B cell (primary cell): Measurements from ENCODE around the gene GLP2R. TPM values are rescaled to one million over a fixed set of nuclear protein-coding genes. Genes with fewer than 3 reads are reported as not detected.

Source experiments
- ATAC-seq: fragments of 200-7000 bp; cut with Tn5 transposase; one replicate; pipeline ENCODE4 v1.10.0; 2021; ENCODE audit warnings: low read depth, mild to moderate bottlenecking, moderate number of reproducible peaks, moderate library complexity
- CTCF ChIA-PET: fragments of 350-600 bp; sonication (Branson Sonifier 250); formaldehyde crosslinking; loops from one replicate; lab custom pipeline; 2021; ENCODE audit warnings: antibody characterized with exemption, inconsistent platforms; lab: Charles Lee
- POLR2A ChIA-PET: fragments of 350-600 bp; sonication (Branson Sonifier 250); formaldehyde crosslinking; loops from one replicate; lab custom pipeline; 2021; ENCODE audit warnings: antibody characterized with exemption; lab: Charles Lee
- DNase-seq: peaks from one replicate; pipeline ENCODE4 v3.0.0; 2013
- H2AFZ ChIP-seq: 2 replicates; pipeline ENCODE4 v1.6.1; 2012; ENCODE audit warnings: mild to moderate bottlenecking, low read depth, low read length; ENCODE audit not compliant: insufficient read depth, poor library complexity, severe bottlenecking
- H3K27ac ChIP-seq, 2 donors: 1 replicate in 1 of 2; 2 replicates in 1 of 2; pipeline ENCODE4 v1.5.1; 2012 to 2013; ENCODE audit warnings: low read length in 2 of 2, mild to moderate bottlenecking in 2 of 2, moderate library complexity in 1 of 2
- H3K27me3 ChIP-seq, 4 experiments: fragments of 200-600 bp in 1 of 4; sonication (generic) in 1 of 4; replicated peaks in 1 of 4; 1 replicate in 2 of 4; 2 replicates in 2 of 4; pipeline versions ENCODE4 v1.6.1 to v1.7.0; 2013 to 2016; ENCODE audit warnings: low read length in 3 of 4, mild to moderate bottlenecking in 2 of 4, mixed read lengths in 1 of 4, moderate library complexity in 1 of 4; ENCODE audit not compliant: insufficient read depth in 4 of 4, control insufficient read depth in 3 of 4; ENCODE audit errors: control extremely low read depth in 1 of 4
- H3K36me3 ChIP-seq, 2 experiments: replicated peaks in 1 of 2; 1 replicate in 1 of 2; 2 replicates in 1 of 2; pipeline versions ENCODE4 v1.6.1 to v1.7.1; 2013; ENCODE audit warnings: low read length in 1 of 2; ENCODE audit not compliant: insufficient read depth in 2 of 2, control insufficient read depth in 1 of 2; ENCODE audit errors: control extremely low read depth in 1 of 2, extremely low read depth in 1 of 2
- H3K4me1 ChIP-seq, 2 donors: fragments of 200-600 bp in 1 of 2; sonication (generic) in 1 of 2; 1 replicate in 1 of 2; 2 replicates in 1 of 2; pipeline versions ENCODE4 v1.5.1 to v1.6.1; 2013 to 2017; ENCODE audit warnings: low read length in 2 of 2; ENCODE audit not compliant: control insufficient read depth in 2 of 2, insufficient read depth in 2 of 2
- H3K4me2 ChIP-seq: replicated peaks from 2 replicates; pipeline ENCODE3; 2012; ENCODE audit warnings: mild to moderate bottlenecking, low read depth, low read length; ENCODE audit not compliant: poor library complexity, severe bottlenecking
- H3K4me3 ChIP-seq, 5 experiments: fragments of 200-600 bp in 1 of 5; sonication (generic) in 1 of 5; 1 replicate in 3 of 5; 2 replicates in 2 of 5; pipeline versions ENCODE4 v1.5.1 to v1.7.0; 2011 to 2016; ENCODE audit warnings: low read length in 4 of 5, mild to moderate bottlenecking in 4 of 5, low read depth in 2 of 5, control low read depth in 1 of 5, moderate library complexity in 1 of 5; ENCODE audit not compliant: insufficient read depth in 1 of 5; ENCODE audit errors: control extremely low read depth in 1 of 5, extremely low read depth in 1 of 5
- H3K79me2 ChIP-seq: fragments of 200-600 bp; sonication (generic); one replicate; pipeline ENCODE4 v1.6.0; 2016; ENCODE audit warnings: low read length; ENCODE audit not compliant: control insufficient read depth, insufficient read depth
- H3K9ac ChIP-seq: fragments of 200-600 bp; sonication (generic); 2 replicates; pipeline ENCODE4 v1.6.1; 2017; ENCODE audit warnings: mild to moderate bottlenecking, low read length, moderate library complexity
- H3K9me3 ChIP-seq, 3 donors: one replicate each; pipeline versions ENCODE4 v1.6.1 to v1.7.1; 2013; ENCODE audit warnings: low read length in 2 of 3; ENCODE audit not compliant: control insufficient read depth in 2 of 3, insufficient read depth in 1 of 3; ENCODE audit errors: control extremely low read depth in 1 of 3
- H4K20me1 ChIP-seq: 2 replicates; pipeline ENCODE4 v1.6.0; 2012; ENCODE audit warnings: mild to moderate bottlenecking, low read length; ENCODE audit not compliant: insufficient read depth, control insufficient read depth, poor library complexity, severe bottlenecking
- H3K27ac Mint-ChIP-seq: one replicate; pipeline ENCODE4 v1.8.0; 2021; ENCODE audit warnings: mixed read lengths
- H3K27me3 Mint-ChIP-seq: one replicate; pipeline ENCODE4 v1.8.0; 2021; ENCODE audit warnings: mixed read lengths
- H3K4me1 Mint-ChIP-seq: one replicate; pipeline ENCODE4 v1.8.0; 2021; ENCODE audit warnings: mixed read lengths
- H3K4me3 Mint-ChIP-seq: one replicate; pipeline ENCODE4 v1.8.0; 2021; ENCODE audit warnings: mixed read lengths
- H3K9me3 Mint-ChIP-seq: one replicate; pipeline ENCODE4 v1.8.0; 2022; ENCODE audit warnings: mixed read lengths; ENCODE audit not compliant: insufficient read depth
- EZH2 ChIP-seq: IDR thresholded peaks from 2 replicates; pipeline ENCODE4 v1.6.1; 2012; ENCODE audit warnings: borderline replicate concordance, low read depth, mild to moderate bottlenecking, moderate library complexity, low read length; ENCODE audit not compliant: insufficient read depth, poor library complexity, severe bottlenecking
- WGBS: methylation state at CpG from one replicate; pipeline ENCODE4 v1.1.5; 2013; ENCODE audit warnings: missing lambda C conversion rate; ENCODE audit not compliant: insufficient coverage; 5-methylcytosine and 5-hydroxymethylcytosine counted together
- intact Hi-C: fragments of 100-400 bp; cut with micrococcal nuclease; formaldehyde crosslinking; loops from one replicate; pipeline ENCODE4 v1.10.0; 2022
- polyA plus RNA-seq: library from polyadenylated mRNA; depleted of rRNA; stranded (reverse); fragments of >200 nt; gene quantifications from 2 replicates; pipeline ENCODE4 v1.2.3, GENCODE V29; 2012
- total RNA-seq, 2 donors: library from RNA; stranded (reverse); fragments of 120-200 nt in 1 of 2; gene quantifications; 1 replicate in 1 of 2; 2 replicates in 1 of 2; pipeline versions ENCODE4 v1.2.3 to v1.2.4, GENCODE V29; 2013 to 2022
- TF ChIP-seq, protein P1 (sequence below): fragments of 200-600 bp; IDR thresholded peaks from one replicate; pipeline ENCODE4 v1.8.0; 2022; ENCODE audit warnings: antibody characterized with exemption, mild to moderate bottlenecking

GLP2R gene
- total and polyA plus RNA-seq, 2 donors (not counting 1 experiment from before 2014, with no cell fraction given): not detected

DNA sequence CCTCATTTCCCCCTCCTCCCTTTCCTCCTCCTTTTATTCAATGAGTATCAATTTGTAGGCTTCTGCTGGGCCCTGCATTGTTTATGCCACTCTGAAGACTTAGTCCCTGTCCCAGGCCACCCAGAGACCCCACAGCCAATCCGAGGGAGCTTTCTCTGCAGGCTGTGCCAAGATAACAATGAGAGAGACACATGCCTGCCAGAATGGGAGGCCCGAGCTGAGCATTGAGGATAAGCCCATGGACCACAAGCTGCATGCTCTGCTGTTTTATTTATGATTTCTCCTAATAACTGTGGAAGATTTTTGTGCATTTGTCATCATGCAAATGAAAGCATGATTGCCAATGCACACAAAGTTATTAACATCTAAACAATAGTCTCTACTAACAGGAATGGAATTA, 76.4 kb downstream of the GLP2R start:
- Histone ChIP-seq H3K27me3 (no peaks in the 10 kb centered on the region), H2AFZ (no peak overlapping the region), H3K4me3 (no peak overlapping the region), H3K9me3 (no peaks in the 10 kb centered on the region), H4K20me1 (no peaks in the 10 kb centered on the region), H3K36me3 (no peaks in the 10 kb centered on the region), H3K9ac (no peak overlapping the region), H3K27ac (no peak overlapping the region), H3K79me2 (no peaks in the 10 kb centered on the region), H3K4me1 (no peaks in the 10 kb centered on the region), H3K4me2 (no peak overlapping the region)
- ChIA-PET POLR2A (no interaction called here), CTCF (interaction anchor here (0.6 kb wide), 1 partner anchor 325 kb away, joined by 3 read pairs; no protein-coding TSS in a partner anchor)
- no peaks in the 10 kb centered on the region for H3K4me1 Mint-ChIP-seq
- H3K9me3 Mint-ChIP-seq: no peaks in the 10 kb centered on the region
- no peak overlapping the region for H3K27ac Mint-ChIP-seq
- H3K4me3 Mint-ChIP-seq: no peak overlapping the region
- TF ChIP-seq, protein P1, sequence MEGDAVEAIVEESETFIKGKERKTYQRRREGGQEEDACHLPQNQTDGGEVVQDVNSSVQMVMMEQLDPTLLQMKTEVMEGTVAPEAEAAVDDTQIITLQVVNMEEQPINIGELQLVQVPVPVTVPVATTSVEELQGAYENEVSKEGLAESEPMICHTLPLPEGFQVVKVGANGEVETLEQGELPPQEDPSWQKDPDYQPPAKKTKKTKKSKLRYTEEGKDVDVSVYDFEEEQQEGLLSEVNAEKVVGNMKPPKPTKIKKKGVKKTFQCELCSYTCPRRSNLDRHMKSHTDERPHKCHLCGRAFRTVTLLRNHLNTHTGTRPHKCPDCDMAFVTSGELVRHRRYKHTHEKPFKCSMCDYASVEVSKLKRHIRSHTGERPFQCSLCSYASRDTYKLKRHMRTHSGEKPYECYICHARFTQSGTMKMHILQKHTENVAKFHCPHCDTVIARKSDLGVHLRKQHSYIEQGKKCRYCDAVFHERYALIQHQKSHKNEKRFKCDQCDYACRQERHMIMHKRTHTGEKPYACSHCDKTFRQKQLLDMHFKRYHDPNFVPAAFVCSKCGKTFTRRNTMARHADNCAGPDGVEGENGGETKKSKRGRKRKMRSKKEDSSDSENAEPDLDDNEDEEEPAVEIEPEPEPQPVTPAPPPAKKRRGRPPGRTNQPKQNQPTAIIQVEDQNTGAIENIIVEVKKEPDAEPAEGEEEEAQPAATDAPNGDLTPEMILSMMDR: no peak
- no peak for TF ChIP-seq EZH2
- 28% methylated on average over 2 of the region's 2 CpGs for WGBS
- DNase-seq: no peak
- peaks cover 19% of the 10 kb centered on the region for H3K27me3 Mint-ChIP-seq
- intact Hi-C loops: no loop called here
- ATAC-seq: no peak

DNA sequence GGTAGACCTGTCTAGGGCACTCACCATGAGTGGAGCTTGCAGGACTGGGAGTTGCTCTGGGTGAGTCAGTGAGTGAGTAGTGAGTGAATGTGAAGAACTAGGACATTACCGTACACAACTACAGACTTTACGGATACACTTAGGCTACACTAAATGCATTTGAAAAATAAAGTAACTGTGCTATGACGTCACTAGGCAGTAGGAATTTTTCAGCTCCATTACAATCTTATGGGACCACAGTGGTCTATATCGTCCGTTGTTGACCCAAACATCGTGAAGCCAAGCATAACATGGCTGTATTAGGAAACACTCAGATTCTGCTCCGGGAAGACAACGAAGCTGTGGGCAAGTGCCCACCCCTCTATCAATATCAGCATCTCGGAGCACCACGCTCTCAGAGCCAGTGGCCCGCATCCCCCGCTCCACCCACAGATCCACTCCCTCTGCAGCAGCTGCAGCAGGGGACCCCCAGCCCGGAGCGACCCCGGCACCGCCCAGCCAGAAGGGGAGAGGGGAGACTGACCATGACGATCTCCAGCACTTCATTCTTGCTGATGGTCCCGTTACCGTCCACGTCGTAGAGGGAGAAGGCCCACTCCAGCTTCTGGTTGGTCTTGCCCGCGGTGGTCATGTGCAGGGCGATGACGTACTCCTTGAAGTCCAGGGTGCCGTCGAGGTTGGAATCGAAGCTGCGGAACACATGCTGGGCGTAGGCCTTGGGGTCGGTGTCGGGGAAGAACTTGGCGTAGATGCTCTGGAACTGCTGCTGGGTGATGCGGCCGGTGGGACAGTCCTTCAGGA, 78.8 kb downstream of the GLP2R start:
- no peaks in the 10 kb centered on the region for H3K9me3 ChIP-seq
- H3K4me1 ChIP-seq: no peaks in the 10 kb centered on the region
- H3K4me2 ChIP-seq: no peak overlapping the region
- no peaks in the 10 kb centered on the region for H3K79me2 ChIP-seq
- H4K20me1 ChIP-seq: no peaks in the 10 kb centered on the region
- no peak overlapping the region for H3K9ac ChIP-seq
- POLR2A ChIA-PET: no interaction called here
- Mint-ChIP-seq H3K4me3 (no peak overlapping the region), H3K9me3 (no peaks in the 10 kb centered on the region), H3K27ac (no peak overlapping the region), H3K27me3 (peaks cover 10% of the 10 kb centered on the region), H3K4me1 (no peaks in the 10 kb centered on the region)
- 97% methylated on average over 34 of the region's 35 CpGs for WGBS
- H3K4me3 ChIP-seq: no peak overlapping the region
- no peak for ATAC-seq
- H3K36me3 ChIP-seq: no peaks in the 10 kb centered on the region
- intact Hi-C loops: no loop called here
- no peak overlapping the region for H3K27ac ChIP-seq
- no peaks in the 10 kb centered on the region for H3K27me3 ChIP-seq
- TF ChIP-seq EZH2: no peak
- TF ChIP-seq, protein P1: no peak
- no peak overlapping the region for H2AFZ ChIP-seq
- CTCF ChIA-PET: interaction anchor here (1.4 kb wide), 1 partner anchor 20 kb away, joined by 5 read pairs; no protein-coding TSS in a partner anchor
- DNase-seq: no peak
